Psoas muscle (tissue), 8 donors: Measurements from ENCODE around the gene TMEM196. TPM values are rescaled to one million over a fixed set of nuclear protein-coding genes. Genes with fewer than 3 reads are reported as not detected.

Source experiments
- ATAC-seq, 4 donors: fragments of 200-7000 bp; cut with Tn5 transposase; one replicate each; pipeline ENCODE4 v1.9.1; 2020; ENCODE audit warnings: moderate library complexity in 3 of 4, mild to moderate bottlenecking in 2 of 4
- DNase-seq, 2 donors: peaks; one replicate each; pipeline ENCODE4 v3.0.0-alpha.2; 2020
- H3K27ac ChIP-seq: fragments of 200-600 bp; one replicate; pipeline ENCODE4 v1.8.0; 2022
- H3K27me3 ChIP-seq, 3 donors: fragments of 200-600 bp in 1 of 3; one replicate each; pipeline versions ENCODE4 v1.6.1 to v1.8.0; 2013 to 2022; ENCODE audit warnings: low read length in 2 of 3, mild to moderate bottlenecking in 2 of 3, moderate library complexity in 1 of 3; ENCODE audit not compliant: insufficient read depth in 3 of 3
- H3K36me3 ChIP-seq, 2 donors: fragments of 200-600 bp in 1 of 2; one replicate each; pipeline versions ENCODE4 v1.6.1 to v1.8.0; 2013 to 2022; ENCODE audit warnings: low read depth in 1 of 2, mild to moderate bottlenecking in 1 of 2, moderate library complexity in 1 of 2; ENCODE audit not compliant: insufficient read depth in 1 of 2
- H3K4me1 ChIP-seq: fragments of 200-600 bp; one replicate; pipeline ENCODE4 v1.8.0; 2022
- H3K4me3 ChIP-seq: fragments of 200-600 bp; one replicate; pipeline ENCODE4 v1.8.0; 2022; ENCODE audit warnings: mild to moderate bottlenecking
- H3K9me3 ChIP-seq: fragments of 200-600 bp; one replicate; pipeline ENCODE4 v1.8.0; 2022
- WGBS, 3 donors: extraction: QIAGEN DNeasy Blood & Tissue Kit; methylation state at CpG; one replicate each; pipeline versions ENCODE4 v1.1.6 to v1.1.7; 2013; 5-methylcytosine and 5-hydroxymethylcytosine counted together
- intact Hi-C, 2 donors: fragments of 100-400 bp; cut with DNase I; formaldehyde crosslinking; loops; one replicate each; pipeline versions ENCODE4 v1.11.0 to v1.14.2; 2022
- polyA plus RNA-seq, 3 donors: library from polyadenylated mRNA; stranded (reverse); fragments of 200-250 nt; gene quantifications; one replicate each; pipeline ENCODE4 v1.2.3, GENCODE V29; 2013
- total RNA-seq, 4 donors: library from RNA; stranded (reverse); fragmentation: NEBNext Ultra II Directional in 2 of 4; extraction: Animal tissue kit (Norgen Biotek cat#: 25700) in 2 of 4; gene quantifications; one replicate each; pipeline versions ENCODE4 v1.2.1 to v1.2.4, GENCODE V29; 2021 to 2023
- TF ChIP-seq, protein P1 (sequence below): fragments of 200-600 bp; IDR thresholded peaks from one replicate; pipeline ENCODE4 v1.8.0; 2022; ENCODE audit warnings: antibody characterized with exemption
- donor health status: healthy with polysubstance abuse.
- donor health status: DM: no; HTN: no; CAD: no; lungs with moderate emphysema.
- donor health status: Bipolar disorder and iron deficiency.
- donor health status: healthy.
- donor health status: DM: yes; HTN: yes; CAD: no.
- donor health status: DM: no; HTN: no; CAD: no.
- donor health status: DM: no; HTN: no; CAD: no.
- donor health status: DM: yes; HTN: yes; CAD: no.

Gene TMEM196
- total and polyA plus RNA-seq, 7 donors: not detected

DNA sequence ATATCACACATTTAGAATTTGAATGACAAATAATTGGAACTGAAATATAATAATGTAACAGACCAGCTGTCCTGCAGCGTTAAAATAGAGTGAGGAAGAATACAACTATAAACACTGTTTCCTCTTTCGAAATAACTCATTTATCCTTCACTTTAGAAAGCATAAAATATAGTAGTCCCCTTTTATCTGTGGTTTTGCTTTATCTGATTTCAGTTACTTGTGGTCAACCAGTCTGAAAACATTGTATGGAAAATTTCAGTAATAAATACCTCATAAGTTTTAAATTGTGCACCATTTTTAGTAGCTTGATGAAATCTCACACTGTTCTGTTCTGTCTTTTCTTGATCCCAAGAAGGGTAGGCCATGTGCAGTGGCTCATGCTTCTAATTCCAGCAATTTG, 96.2 kb downstream of the TMEM196 start:
- H3K27me3 ChIP-seq: no peaks in the 10 kb centered on the region
- H3K36me3 ChIP-seq: no peaks in the 10 kb centered on the region
- H3K4me3 ChIP-seq: no peak overlapping the region
- no peaks in the 10 kb centered on the region for H3K9me3 ChIP-seq
- no peaks in the 10 kb centered on the region for H3K4me1 ChIP-seq
- ATAC-seq (no peak), DNase-seq (no peak)
- intact Hi-C loops: no loop called here
- H3K27ac ChIP-seq: no peak overlapping the region
- 51 to 63% (median 57%) methylated on average over 2 of the region's 2 CpGs for WGBS, 3 donors
- TF ChIP-seq, protein P1, sequence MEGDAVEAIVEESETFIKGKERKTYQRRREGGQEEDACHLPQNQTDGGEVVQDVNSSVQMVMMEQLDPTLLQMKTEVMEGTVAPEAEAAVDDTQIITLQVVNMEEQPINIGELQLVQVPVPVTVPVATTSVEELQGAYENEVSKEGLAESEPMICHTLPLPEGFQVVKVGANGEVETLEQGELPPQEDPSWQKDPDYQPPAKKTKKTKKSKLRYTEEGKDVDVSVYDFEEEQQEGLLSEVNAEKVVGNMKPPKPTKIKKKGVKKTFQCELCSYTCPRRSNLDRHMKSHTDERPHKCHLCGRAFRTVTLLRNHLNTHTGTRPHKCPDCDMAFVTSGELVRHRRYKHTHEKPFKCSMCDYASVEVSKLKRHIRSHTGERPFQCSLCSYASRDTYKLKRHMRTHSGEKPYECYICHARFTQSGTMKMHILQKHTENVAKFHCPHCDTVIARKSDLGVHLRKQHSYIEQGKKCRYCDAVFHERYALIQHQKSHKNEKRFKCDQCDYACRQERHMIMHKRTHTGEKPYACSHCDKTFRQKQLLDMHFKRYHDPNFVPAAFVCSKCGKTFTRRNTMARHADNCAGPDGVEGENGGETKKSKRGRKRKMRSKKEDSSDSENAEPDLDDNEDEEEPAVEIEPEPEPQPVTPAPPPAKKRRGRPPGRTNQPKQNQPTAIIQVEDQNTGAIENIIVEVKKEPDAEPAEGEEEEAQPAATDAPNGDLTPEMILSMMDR: no peak

DNA sequence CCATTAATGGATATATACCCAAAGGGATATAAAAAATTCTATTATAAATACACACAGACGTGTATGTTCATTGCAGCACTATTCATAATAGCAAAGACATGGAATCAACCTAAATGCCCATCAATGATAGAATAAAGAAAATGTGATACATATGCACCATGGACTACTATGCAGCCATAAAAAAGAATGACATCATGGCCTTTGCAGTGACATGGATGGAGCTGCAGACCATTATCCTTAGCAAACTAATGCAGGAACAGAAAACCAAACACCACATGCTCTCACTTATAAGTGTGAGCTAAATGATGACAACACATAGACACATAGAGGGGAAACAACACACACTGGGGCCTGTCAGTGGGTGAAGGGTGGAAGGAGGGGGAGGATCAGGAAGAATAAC, 97.6 kb downstream of the TMEM196 start:
- Histone ChIP-seq H3K36me3 (no peaks in the 10 kb centered on the region), H3K27me3 (no peaks in the 10 kb centered on the region), H3K4me1 (no peaks in the 10 kb centered on the region), H3K27ac (no peak overlapping the region), H3K9me3 (no peaks in the 10 kb centered on the region), H3K4me3 (no peak overlapping the region)
- intact Hi-C loops: no loop called here
- DNase-seq: no peak
- TF ChIP-seq, protein P1: no peak
- no peak for ATAC-seq
- WGBS, 3 donors: 78 to 85% (median 80%) methylated on average over 1 of the region's 1 CpG

DNA sequence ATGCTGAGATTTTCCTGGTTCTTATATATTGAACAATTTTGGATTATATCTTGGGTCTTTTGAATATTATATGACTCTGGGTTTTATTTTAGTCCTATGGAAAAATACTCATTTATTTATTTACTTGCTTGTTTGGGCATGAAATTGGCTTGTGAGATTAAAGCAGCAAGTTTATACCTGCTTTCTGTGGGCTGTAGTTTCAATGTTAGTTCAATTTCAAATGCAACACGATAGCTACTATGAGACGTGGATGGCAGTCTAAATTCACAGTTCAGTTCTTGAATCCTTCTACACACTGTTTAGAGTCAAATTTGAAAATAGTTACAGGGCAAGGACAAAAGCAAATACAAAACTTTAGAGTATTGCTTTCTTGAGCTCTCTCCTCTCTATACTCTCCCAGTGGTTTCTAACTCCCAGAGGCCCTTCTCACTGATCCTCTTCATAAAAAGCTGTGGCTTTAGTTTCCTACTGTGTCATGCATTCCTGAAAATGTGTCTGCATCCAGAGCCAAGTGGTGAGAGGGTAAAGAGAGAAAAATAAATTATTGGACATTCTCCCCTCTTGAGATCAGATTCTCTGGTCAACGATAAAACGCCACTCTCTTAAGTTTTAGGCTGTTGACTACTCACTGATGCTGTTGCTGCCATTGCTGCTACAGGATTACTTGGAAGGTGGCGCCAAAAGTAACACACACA, 99.0 kb downstream of the TMEM196 start:
- DNase-seq: no peak
- Histone ChIP-seq H3K4me1 (no peaks in the 10 kb centered on the region), H3K4me3 (no peak overlapping the region), H3K27ac (no peak overlapping the region), H3K36me3 (no peaks in the 10 kb centered on the region), H3K9me3 (no peaks in the 10 kb centered on the region), H3K27me3 (no peaks in the 10 kb centered on the region)
- ATAC-seq: no peak
- intact Hi-C loops: no loop called here
- TF ChIP-seq, protein P1: no peak
- WGBS, 3 donors: 39 to 41% (median 41%) methylated on average over 5 of the region's 5 CpGs

DNA sequence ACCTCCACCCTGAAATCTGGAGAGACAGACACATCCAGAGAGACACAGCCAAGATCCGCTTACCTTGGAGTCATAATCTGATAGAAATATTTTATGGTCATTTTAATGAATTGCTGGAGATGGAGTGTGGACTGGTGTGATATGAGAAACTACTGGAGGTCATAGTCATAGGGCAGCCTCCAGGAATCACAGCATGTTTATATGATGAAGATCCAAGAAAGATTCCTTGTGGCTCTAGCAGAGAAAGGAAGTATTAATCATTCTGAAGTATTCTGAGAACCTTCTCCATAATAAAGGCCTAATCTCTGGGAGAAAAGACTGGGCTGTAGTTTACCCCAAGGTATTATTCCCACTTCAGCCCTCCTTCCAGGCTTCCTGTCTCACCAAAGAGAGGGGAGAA, 102.6 kb downstream of the TMEM196 start:
- Histone ChIP-seq H3K4me1 (no peaks in the 10 kb centered on the region), H3K36me3 (no peaks in the 10 kb centered on the region), H3K27ac (no peak overlapping the region), H3K27me3 (no peaks in the 10 kb centered on the region), H3K4me3 (no peak overlapping the region), H3K9me3 (no peaks in the 10 kb centered on the region)
- 88 to 92% (median 91%) methylated on average over 1 of the region's 1 CpG for WGBS, 3 donors
- TF ChIP-seq, protein P1: no peak
- ATAC-seq (no peak), DNase-seq (no peak)
- intact Hi-C loops: no loop called here

Other genes with a start within 250 kb of the TMEM196 start
- gene POLR1F, start 64.6 kb downstream of the TMEM196 start, total RNA-seq: 10 to 100 TPM in 3 of 4 donors, 1 to 10 TPM in 1; 5.9 to 13.2 (median 11.8) TPM
- gene POLR1F, start 64.6 kb downstream of the TMEM196 start, polyA plus RNA-seq: 10 to 100 TPM in 1 of 3 donors, 1 to 10 TPM in 2; 4.2 to 17.5 (median 7.9) TPM